B cell (primary cell): ENCODE data around the gene LSM14A. TPM values are rescaled to one million over a fixed set of nuclear protein-coding genes. Genes with fewer than 3 reads are reported as not detected.
A peak's percentile ranks its signal among the peaks of the same experiment; 100 is the strongest.

Experiments
- ATAC-seq: fragments of 200-7000 bp; cut with Tn5 transposase; one replicate; pipeline ENCODE4 v1.10.0; 2021; ENCODE audit warnings: low read depth, mild to moderate bottlenecking, moderate number of reproducible peaks, moderate library complexity
- CTCF ChIA-PET: fragments of 350-600 bp; sonication (Branson Sonifier 250); formaldehyde crosslinking; loops from one replicate; lab custom pipeline; 2021; ENCODE audit warnings: antibody characterized with exemption, inconsistent platforms; lab: Charles Lee
- POLR2A ChIA-PET: fragments of 350-600 bp; sonication (Branson Sonifier 250); formaldehyde crosslinking; loops from one replicate; lab custom pipeline; 2021; ENCODE audit warnings: antibody characterized with exemption; lab: Charles Lee
- DNase-seq: peaks from one replicate; pipeline ENCODE4 v3.0.0; 2013
- H2AFZ ChIP-seq: 2 replicates; pipeline ENCODE4 v1.6.1; 2012; ENCODE audit warnings: mild to moderate bottlenecking, low read depth, low read length; ENCODE audit not compliant: insufficient read depth, poor library complexity, severe bottlenecking
- H3K27ac ChIP-seq, 2 donors: 1 replicate in 1 of 2; 2 replicates in 1 of 2; pipeline ENCODE4 v1.5.1; 2012 to 2013; ENCODE audit warnings: low read length in 2 of 2, mild to moderate bottlenecking in 2 of 2, moderate library complexity in 1 of 2
- H3K27me3 ChIP-seq, 4 experiments: fragments of 200-600 bp in 1 of 4; sonication (generic) in 1 of 4; replicated peaks in 1 of 4; 1 replicate in 2 of 4; 2 replicates in 2 of 4; pipeline versions ENCODE4 v1.6.1 to v1.7.0; 2013 to 2016; ENCODE audit warnings: low read length in 3 of 4, mild to moderate bottlenecking in 2 of 4, mixed read lengths in 1 of 4, moderate library complexity in 1 of 4; ENCODE audit not compliant: insufficient read depth in 4 of 4, control insufficient read depth in 3 of 4; ENCODE audit errors: control extremely low read depth in 1 of 4
- H3K36me3 ChIP-seq, 2 experiments: replicated peaks in 1 of 2; 1 replicate in 1 of 2; 2 replicates in 1 of 2; pipeline versions ENCODE4 v1.6.1 to v1.7.1; 2013; ENCODE audit warnings: low read length in 1 of 2; ENCODE audit not compliant: insufficient read depth in 2 of 2, control insufficient read depth in 1 of 2; ENCODE audit errors: control extremely low read depth in 1 of 2, extremely low read depth in 1 of 2
- H3K4me1 ChIP-seq, 2 donors: fragments of 200-600 bp in 1 of 2; sonication (generic) in 1 of 2; 1 replicate in 1 of 2; 2 replicates in 1 of 2; pipeline versions ENCODE4 v1.5.1 to v1.6.1; 2013 to 2017; ENCODE audit warnings: low read length in 2 of 2; ENCODE audit not compliant: control insufficient read depth in 2 of 2, insufficient read depth in 2 of 2
- H3K4me2 ChIP-seq: replicated peaks from 2 replicates; pipeline ENCODE3; 2012; ENCODE audit warnings: mild to moderate bottlenecking, low read depth, low read length; ENCODE audit not compliant: poor library complexity, severe bottlenecking
- H3K4me3 ChIP-seq, 5 experiments: fragments of 200-600 bp in 1 of 5; sonication (generic) in 1 of 5; 1 replicate in 3 of 5; 2 replicates in 2 of 5; pipeline versions ENCODE4 v1.5.1 to v1.7.0; 2011 to 2016; ENCODE audit warnings: low read length in 4 of 5, mild to moderate bottlenecking in 4 of 5, low read depth in 2 of 5, control low read depth in 1 of 5, moderate library complexity in 1 of 5; ENCODE audit not compliant: insufficient read depth in 1 of 5; ENCODE audit errors: control extremely low read depth in 1 of 5, extremely low read depth in 1 of 5
- H3K79me2 ChIP-seq: fragments of 200-600 bp; sonication (generic); one replicate; pipeline ENCODE4 v1.6.0; 2016; ENCODE audit warnings: low read length; ENCODE audit not compliant: control insufficient read depth, insufficient read depth
- H3K9ac ChIP-seq: fragments of 200-600 bp; sonication (generic); 2 replicates; pipeline ENCODE4 v1.6.1; 2017; ENCODE audit warnings: mild to moderate bottlenecking, low read length, moderate library complexity
- H3K9me3 ChIP-seq, 3 donors: one replicate each; pipeline versions ENCODE4 v1.6.1 to v1.7.1; 2013; ENCODE audit warnings: low read length in 2 of 3; ENCODE audit not compliant: control insufficient read depth in 2 of 3, insufficient read depth in 1 of 3; ENCODE audit errors: control extremely low read depth in 1 of 3
- H4K20me1 ChIP-seq: 2 replicates; pipeline ENCODE4 v1.6.0; 2012; ENCODE audit warnings: mild to moderate bottlenecking, low read length; ENCODE audit not compliant: insufficient read depth, control insufficient read depth, poor library complexity, severe bottlenecking
- H3K27ac Mint-ChIP-seq: one replicate; pipeline ENCODE4 v1.8.0; 2021; ENCODE audit warnings: mixed read lengths
- H3K27me3 Mint-ChIP-seq: one replicate; pipeline ENCODE4 v1.8.0; 2021; ENCODE audit warnings: mixed read lengths
- H3K4me1 Mint-ChIP-seq: one replicate; pipeline ENCODE4 v1.8.0; 2021; ENCODE audit warnings: mixed read lengths
- H3K4me3 Mint-ChIP-seq: one replicate; pipeline ENCODE4 v1.8.0; 2021; ENCODE audit warnings: mixed read lengths
- H3K9me3 Mint-ChIP-seq: one replicate; pipeline ENCODE4 v1.8.0; 2022; ENCODE audit warnings: mixed read lengths; ENCODE audit not compliant: insufficient read depth
- CTCF ChIP-seq: fragments of 200-600 bp; IDR thresholded peaks from one replicate; pipeline ENCODE4 v1.8.0; 2022; ENCODE audit warnings: antibody characterized with exemption, mild to moderate bottlenecking
- EZH2 ChIP-seq: IDR thresholded peaks from 2 replicates; pipeline ENCODE4 v1.6.1; 2012; ENCODE audit warnings: borderline replicate concordance, low read depth, mild to moderate bottlenecking, moderate library complexity, low read length; ENCODE audit not compliant: insufficient read depth, poor library complexity, severe bottlenecking
- WGBS: methylation state at CpG from one replicate; pipeline ENCODE4 v1.1.5; 2013; ENCODE audit warnings: missing lambda C conversion rate; ENCODE audit not compliant: insufficient coverage; 5-methylcytosine and 5-hydroxymethylcytosine counted together
- intact Hi-C: fragments of 100-400 bp; cut with micrococcal nuclease; formaldehyde crosslinking; loops from one replicate; pipeline ENCODE4 v1.10.0; 2022
- polyA plus RNA-seq: library from polyadenylated mRNA; depleted of rRNA; stranded (reverse); fragments of >200 nt; gene quantifications from 2 replicates; pipeline ENCODE4 v1.2.3, GENCODE V29; 2012
- total RNA-seq, 2 donors: library from RNA; stranded (reverse); fragments of 120-200 nt in 1 of 2; gene quantifications; 1 replicate in 1 of 2; 2 replicates in 1 of 2; pipeline versions ENCODE4 v1.2.3 to v1.2.4, GENCODE V29; 2013 to 2022

Gene LSM14A
- total and polyA plus RNA-seq, 2 donors (not counting 1 experiment from before 2014, with no cell fraction given): 90.7 to 163 TPM

- Mint-ChIP-seq H3K4me1 (peaks cover 2% of the 10 kb centered on the region), H3K27me3 (no peaks in the 10 kb centered on the region), H3K9me3 (no peaks in the 10 kb centered on the region), H3K27ac (peak overlapping the region; percentile 17), H3K4me3 (no peak overlapping the region)
- intact Hi-C loops: no loop called here
- no peak overlapping the region for H3K27ac ChIP-seq
- H3K4me2 ChIP-seq: no peak overlapping the region
- TF ChIP-seq EZH2: no peak
- TF ChIP-seq CTCF: no peak
- CTCF ChIA-PET: interaction anchor here (1.1 to 2.0 kb wide), 2 partner anchors 11 to 14 kb away, joined by 3 to 9 read pairs; no protein-coding TSS in a partner anchor
- ATAC-seq (no peak), DNase-seq (no peak)
- H3K4me3 ChIP-seq: no peak overlapping the region
- H3K9ac ChIP-seq: no peak overlapping the region
- no peaks in the 10 kb centered on the region for H3K4me1 ChIP-seq
- peaks cover 42% of the 10 kb centered on the region for H3K79me2 ChIP-seq
- H3K36me3 ChIP-seq: peaks cover 0 to 52% of the 10 kb centered on the region in 2 experiments
- H2AFZ ChIP-seq: no peak overlapping the region
- POLR2A ChIA-PET: no interaction called here
- H3K9me3 ChIP-seq: no peaks in the 10 kb centered on the region
- WGBS: no CpG with 5 or more reads among the region's 1 CpG
- peaks cover 4% of the 10 kb centered on the region for H4K20me1 ChIP-seq
- H3K27me3 ChIP-seq: no peaks in the 10 kb centered on the region
Observed at GRCh38 chr19:34208291-34208884, 36.1 kb downstream of the LSM14A start.

- Mint-ChIP-seq H3K9me3 (no peaks in the 10 kb centered on the region), H3K27me3 (no peaks in the 10 kb centered on the region), H3K27ac (no peak overlapping the region), H3K4me3 (no peak overlapping the region), H3K4me1 (no peaks in the 10 kb centered on the region)
- no peak overlapping the region for H3K4me2 ChIP-seq
- POLR2A ChIA-PET: interaction anchor here (0.7 kb wide), 1 partner anchor 31 kb away, joined by 3 read pairs; no protein-coding TSS in a partner anchor
- peaks cover 35% of the 10 kb centered on the region for H3K79me2 ChIP-seq
- peaks cover 4% of the 10 kb centered on the region for H4K20me1 ChIP-seq
- peaks cover 0 to 50% of the 10 kb centered on the region in 2 experiments for H3K36me3 ChIP-seq
- intact Hi-C loops: no loop called here
- no peak overlapping the region for H2AFZ ChIP-seq
- H3K9me3 ChIP-seq: no peaks in the 10 kb centered on the region
- H3K4me3 ChIP-seq: no peak overlapping the region
- WGBS: no CpG with 5 or more reads among the region's 4 CpGs
- CTCF ChIA-PET: interaction anchor here (0.7 to 2.0 kb wide), 4 partner anchors 10 to 113 kb away, joined by 3 to 9 read pairs (median 4); no protein-coding TSS in a partner anchor
- ATAC-seq (no peak), DNase-seq (no peak)
- no peaks in the 10 kb centered on the region for H3K27me3 ChIP-seq
- H3K27ac ChIP-seq: no peak overlapping the region
- H3K4me1 ChIP-seq: no peaks in the 10 kb centered on the region
- TF ChIP-seq EZH2 (no peak), CTCF (no peak)
- H3K9ac ChIP-seq: no peak overlapping the region
Observed at GRCh38 chr19:34209726-34210125, 37.4 kb downstream of the LSM14A start.
